C4-2B (cell line): ENCODE data around the gene CGB1.

Source experiments
- H3K27ac ChIP-seq: fragments of 450-650 bp; 2 replicates; pipeline ENCODE4 v1.5.1; 2017
- ZFX ChIP-seq: fragments of 450-650 bp; IDR thresholded peaks from 2 replicates; pipeline ENCODE4 v1.6.1; 2017
- TF ChIP-seq, protein P1 (sequence below): fragments of 450-650 bp; conservative IDR thresholded peaks from 2 replicates; pipeline ENCODE4 v1.5.1; 2017; ENCODE audit warnings: mild to moderate bottlenecking

The CGB1 gene

DNA sequence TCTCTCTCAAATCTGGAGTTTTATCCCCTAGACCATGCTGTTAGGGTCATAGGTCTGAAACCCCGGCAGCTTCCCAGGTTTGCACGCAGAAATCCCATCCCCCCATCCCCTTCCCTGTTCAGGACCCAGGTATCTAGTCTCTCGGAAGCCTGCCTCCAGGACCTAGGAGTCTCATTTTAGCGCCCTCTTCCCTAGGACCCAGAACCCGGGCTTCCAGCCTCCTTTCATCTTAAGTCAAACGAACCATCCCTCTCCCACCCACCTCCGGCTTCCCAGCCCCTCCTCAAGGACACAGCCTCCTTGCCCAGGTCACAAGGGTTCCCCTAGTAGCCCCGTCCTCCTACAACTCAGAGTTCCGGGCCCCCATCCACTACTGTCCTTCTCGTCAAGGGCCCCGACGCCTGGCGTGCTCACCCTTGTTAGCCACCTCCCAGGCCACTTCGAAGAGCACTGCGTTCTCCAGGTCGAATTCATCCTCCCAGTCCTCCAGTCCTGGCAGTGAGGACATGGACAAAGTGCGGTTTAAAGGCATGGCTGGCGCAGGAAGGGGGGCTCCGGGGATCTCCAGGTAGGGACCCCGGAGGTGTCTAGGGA, 44.0 kb downstream of the CGB1 start:
- peak overlapping the region; percentile 92 for H3K27ac ChIP-seq

GRCh38 chr19:48991873-48992580, 44.7 kb downstream of the CGB1 start:
- TF ChIP-seq, protein P1, sequence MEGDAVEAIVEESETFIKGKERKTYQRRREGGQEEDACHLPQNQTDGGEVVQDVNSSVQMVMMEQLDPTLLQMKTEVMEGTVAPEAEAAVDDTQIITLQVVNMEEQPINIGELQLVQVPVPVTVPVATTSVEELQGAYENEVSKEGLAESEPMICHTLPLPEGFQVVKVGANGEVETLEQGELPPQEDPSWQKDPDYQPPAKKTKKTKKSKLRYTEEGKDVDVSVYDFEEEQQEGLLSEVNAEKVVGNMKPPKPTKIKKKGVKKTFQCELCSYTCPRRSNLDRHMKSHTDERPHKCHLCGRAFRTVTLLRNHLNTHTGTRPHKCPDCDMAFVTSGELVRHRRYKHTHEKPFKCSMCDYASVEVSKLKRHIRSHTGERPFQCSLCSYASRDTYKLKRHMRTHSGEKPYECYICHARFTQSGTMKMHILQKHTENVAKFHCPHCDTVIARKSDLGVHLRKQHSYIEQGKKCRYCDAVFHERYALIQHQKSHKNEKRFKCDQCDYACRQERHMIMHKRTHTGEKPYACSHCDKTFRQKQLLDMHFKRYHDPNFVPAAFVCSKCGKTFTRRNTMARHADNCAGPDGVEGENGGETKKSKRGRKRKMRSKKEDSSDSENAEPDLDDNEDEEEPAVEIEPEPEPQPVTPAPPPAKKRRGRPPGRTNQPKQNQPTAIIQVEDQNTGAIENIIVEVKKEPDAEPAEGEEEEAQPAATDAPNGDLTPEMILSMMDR, result no peak
- no peak for TF ChIP-seq ZFX
- H3K27ac ChIP-seq, result peak overlapping the region; percentile 92

More for the DNA sequence above, 44.0 kb downstream of the CGB1 start:
- no peak for TF ChIP-seq ZFX
- TF ChIP-seq, protein P1, result no peak

GRCh38 chr19:48991011-48991609, 45.6 kb downstream of the CGB1 start:
- TF ChIP-seq, protein P1, result no peak
- no peak for TF ChIP-seq ZFX
- H3K27ac ChIP-seq, result peak overlapping the region; percentile 92; the same call in 1 of the 2 replicates

DNA sequence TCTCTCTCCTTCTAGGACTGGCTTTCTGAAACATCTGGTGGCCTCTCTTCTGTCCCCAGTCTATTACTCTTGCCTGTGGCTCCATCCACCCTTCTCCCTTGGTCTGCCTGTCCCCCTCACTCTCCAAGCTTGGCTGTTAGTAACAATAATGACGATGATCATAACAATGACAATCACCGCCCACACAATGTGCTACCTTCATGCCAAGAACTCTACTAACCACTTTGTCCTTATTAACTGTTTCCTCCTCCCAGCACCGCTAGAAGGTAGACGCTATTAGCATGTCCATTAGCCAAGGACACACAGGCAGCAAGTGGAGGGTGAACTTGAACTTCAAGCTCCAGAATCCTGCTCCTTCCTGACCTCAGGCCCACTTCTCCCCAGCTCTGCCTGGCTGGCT, 46.3 kb downstream of the CGB1 start:
- TF ChIP-seq, protein P1, result no peak
- no peak for TF ChIP-seq ZFX
- H3K27ac ChIP-seq, result no peak overlapping the region

GRCh38 chr19:48989701-48990291, 46.9 kb downstream of the CGB1 start:
- H3K27ac ChIP-seq, result no peak overlapping the region
- TF ChIP-seq, protein P1, result no peak
- no peak for TF ChIP-seq ZFX

DNA sequence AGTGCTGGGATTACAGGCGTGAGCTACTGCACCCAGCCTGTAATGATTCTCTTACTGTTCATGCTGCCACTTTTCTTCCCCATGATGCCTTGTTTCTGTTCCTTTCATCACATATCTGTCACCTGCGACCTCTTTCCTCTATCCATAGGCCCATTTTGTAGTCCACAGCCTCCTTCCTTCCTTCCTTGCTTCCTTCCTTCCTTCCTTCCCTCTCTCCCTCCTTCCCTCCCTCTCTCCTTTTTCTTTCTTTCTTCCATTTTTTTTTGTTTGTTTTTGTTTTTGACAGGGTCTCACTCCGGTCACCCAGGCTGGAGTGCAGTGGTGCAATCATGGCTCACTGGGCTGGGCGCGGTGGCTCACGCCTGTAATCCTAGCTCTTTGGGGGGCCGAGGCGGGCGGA, 47.8 kb downstream of the CGB1 start:
- H3K27ac ChIP-seq, result no peak overlapping the region
- TF ChIP-seq, protein P1, result no peak
- TF ChIP-seq ZFX, result no peak

GRCh38 chr19:48988286-48988685, 48.4 kb downstream of the CGB1 start:
- H3K27ac ChIP-seq, result no peak overlapping the region

More at GRCh38 chr19:48988286-48988685, 48.4 kb downstream of the CGB1 start:
- TF ChIP-seq, protein P1, result no peak
- TF ChIP-seq ZFX, result no peak
